Brain pericyte (primary cell): ENCODE data around the gene STN1.

Experiments
- DNase-seq: peaks from one replicate; pipeline ENCODE4 v3.0.0-alpha.2; 2012; ENCODE audit warnings: low read depth, low spot score

The STN1 gene

DNA sequence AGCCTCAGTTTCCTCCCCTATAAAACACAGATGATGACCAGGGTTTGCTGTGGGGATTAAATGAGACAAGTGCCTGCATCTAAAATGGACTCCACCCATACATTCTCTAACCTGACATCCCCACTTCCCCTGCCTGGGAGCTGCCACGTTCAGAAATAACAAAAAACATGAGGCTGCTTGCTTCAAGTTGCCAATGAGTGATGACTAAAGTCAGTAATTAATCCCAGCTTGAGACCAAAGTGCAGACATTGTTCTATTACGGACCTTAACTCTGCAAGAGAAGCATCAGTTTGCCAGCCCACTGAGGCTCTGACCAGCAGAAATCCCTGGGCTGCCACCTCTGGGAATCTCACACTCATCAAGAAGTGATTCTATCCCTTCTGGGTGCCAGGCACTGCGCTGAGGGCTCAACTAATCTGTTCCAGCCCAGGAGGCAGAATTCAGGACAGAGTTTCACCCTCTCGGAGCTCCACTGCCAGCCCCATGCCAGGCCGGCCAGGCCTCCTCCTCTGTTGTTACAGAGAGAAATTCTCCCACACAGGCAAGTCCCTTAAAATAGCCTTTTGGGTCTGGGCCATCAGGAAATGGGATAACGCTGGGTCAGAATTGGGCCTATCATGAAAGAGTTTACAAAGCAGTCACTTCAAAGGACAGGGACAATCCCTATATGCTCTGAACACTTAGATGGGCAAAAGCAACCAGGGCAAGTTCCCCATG, 74.0 kb downstream of the STN1 start:
- DNase-seq = no peak

DNA sequence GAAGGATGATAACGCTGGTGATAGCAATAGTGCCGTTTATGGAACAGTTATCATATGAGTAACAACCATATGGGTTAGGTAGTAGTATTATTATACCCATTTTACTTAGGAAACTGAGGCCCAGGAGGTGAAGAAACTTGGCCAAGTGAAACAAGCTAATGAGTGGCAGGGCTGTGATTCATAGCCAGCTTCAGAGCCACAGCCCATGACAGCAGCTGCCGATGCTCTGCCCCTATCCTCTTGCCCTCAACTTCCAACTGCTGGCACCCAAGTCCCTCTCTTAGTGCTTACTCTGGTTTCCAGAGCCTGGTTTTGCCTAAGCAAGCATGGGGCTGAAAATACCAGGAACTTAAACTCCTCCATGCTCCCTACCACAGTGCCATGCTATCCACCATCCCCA, 74.9 kb downstream of the STN1 start:
- no peak for DNase-seq

DNA sequence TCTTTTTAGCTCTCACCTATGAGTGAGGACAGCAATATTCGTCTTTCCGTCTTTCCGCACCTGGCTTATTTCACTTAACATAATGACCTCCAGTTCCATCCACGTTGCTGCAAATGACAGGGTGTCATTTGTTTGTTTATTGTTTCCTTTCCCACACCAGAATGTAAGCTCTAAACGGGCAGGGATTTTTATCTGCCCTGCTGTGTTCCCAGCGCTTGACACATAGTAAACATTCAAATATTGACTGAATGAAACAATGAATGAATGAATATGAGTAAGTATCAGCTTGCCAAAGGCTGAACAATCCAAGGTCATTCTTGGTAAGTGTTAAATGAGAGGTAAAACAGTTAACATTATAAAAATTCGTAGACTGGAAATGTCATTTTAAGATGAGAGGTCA, 75.4 kb downstream of the STN1 start:
- DNase-seq = no peak

DNA sequence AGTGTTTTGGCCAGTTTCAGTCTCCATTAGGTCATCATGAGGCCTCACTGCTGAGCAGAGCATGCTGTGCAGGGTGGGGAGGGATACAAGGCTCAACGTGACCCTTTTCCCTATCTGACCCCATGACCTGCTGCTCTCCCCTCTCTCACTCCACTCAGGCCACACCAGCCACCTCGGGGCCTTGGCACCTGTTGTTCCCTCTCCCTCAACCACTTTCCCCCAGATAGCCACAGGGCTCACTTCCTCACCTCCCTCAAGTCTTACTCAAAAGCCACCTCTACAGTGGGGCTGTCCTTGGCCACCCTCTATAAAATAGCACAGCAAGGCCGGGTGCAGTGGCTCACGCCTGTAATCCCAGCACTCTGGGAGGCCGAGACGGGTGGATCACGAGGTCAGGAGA, 76.5 kb downstream of the STN1 start:
- no peak for DNase-seq

DNA sequence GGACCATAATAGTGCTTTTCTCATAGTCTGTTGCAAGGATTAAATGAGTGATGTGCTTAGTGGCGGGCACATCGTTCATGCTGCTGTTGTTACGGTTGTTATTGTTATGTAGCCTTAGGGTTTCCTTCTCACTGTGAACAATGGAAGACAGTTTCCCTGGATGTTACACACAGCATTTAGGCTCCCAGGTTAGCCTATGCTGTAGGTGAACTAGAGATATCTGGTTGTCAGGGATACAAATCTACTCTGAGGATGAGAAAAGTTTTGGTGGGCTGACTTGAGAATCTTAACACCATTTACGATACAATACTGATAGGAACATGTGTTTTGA, 77.3 kb downstream of the STN1 start:
- no peak for DNase-seq

DNA sequence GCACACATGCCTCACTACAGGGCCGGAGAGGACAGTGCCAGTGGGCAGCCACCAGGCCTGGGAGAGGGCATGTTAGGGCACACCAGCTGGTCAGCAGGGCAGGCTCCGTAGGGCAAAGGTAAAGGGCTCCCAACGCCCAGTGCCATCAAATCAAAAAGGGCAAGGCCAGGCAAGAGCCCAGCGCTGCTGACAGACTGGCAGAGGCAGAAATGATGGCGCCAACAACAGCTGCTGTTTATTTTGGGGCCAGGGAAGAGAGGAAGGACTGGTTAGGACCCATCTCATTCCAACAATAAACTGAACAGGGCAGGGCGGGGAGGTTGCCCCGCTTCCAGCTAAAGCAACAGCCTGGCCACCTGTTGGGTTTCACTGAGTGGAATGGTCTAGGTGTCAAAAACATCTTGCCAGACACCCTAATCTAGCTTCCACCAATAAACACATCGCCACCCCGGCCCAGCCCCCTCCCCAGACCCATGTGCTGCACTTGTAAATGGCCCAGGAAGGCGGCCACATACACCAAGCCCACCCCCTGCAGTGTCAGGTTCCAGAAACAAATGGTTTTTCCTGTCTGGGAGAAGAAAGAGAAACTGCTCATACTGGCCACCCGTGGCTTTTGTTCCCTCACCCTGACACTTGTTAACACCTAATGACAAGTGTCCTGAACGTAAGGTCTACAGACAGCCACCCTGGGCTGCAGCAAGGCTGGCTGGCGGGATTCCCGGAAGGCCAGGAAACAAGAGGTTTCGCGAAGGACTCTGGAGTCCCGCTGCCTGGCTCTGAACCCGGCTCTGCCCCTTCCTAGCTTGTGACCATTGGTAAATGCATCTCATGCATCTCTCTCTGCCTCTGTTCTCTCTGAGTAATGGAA, 77.9 kb downstream of the STN1 start:
- no peak for DNase-seq

DNA sequence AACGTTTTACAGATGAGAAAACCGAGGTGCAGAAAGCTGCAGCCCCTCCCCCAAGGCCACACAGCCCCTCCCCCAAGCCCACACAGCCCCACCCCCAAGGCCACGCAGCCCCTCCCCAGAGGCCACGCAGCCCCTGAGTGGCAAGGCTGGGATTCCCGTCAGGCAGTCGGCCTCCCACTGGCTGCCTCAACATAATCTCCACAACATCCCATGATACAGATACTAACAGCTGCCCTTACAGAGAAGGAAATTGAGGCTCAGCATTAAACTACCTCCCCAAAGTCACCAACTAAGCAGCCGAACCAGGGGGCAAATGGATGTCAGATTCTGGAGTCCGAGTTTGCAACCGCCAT, 78.5 kb downstream of the STN1 start:
- no peak for DNase-seq

DNA sequence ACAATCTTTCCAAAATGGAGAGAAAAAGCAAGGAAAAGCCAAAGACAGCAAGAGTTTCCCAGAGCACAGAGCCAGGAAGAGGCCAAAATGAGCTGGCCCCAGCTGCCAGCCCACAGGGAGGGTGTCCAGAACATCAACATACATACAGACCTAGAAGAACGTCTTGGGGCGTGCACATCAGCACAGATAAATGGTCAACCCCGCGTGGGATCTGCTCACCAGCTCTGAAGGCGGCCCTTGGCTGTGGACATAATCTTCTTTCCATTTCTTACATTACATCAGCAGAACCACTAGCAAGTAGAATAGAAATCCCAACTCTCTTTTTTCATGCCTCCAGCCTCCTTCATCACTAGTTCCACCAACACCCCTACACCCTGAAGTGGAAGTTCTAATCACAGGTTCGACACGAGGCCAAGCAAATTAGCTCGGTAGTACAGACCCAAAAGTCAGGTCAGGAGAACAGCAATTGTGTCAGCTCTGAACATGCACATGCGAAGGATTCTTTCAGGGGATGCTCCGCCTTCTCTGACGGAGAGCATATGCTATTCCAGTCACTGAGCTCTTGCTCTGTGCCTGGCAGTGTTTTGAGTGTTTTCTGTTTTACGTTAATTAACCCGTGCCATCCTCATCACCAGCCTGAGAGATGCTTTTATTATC, 79.0 kb downstream of the STN1 start:
- no peak for DNase-seq

DNA sequence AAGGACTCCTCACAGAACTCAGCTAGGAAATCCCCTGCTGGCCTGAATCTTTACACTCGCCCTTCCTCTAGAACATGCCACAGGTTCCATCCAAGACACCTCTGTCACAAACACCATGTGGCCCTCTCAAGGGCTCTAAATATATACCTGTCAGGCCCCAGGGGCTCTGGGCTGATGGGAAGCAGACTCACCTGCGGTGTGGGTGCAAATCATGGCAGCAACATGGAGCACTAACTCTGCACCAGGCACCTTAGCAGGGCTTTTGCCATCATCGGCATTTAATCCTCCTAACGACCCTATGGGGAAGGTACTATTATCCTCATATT, 80.0 kb downstream of the STN1 start:
- no peak for DNase-seq

DNA sequence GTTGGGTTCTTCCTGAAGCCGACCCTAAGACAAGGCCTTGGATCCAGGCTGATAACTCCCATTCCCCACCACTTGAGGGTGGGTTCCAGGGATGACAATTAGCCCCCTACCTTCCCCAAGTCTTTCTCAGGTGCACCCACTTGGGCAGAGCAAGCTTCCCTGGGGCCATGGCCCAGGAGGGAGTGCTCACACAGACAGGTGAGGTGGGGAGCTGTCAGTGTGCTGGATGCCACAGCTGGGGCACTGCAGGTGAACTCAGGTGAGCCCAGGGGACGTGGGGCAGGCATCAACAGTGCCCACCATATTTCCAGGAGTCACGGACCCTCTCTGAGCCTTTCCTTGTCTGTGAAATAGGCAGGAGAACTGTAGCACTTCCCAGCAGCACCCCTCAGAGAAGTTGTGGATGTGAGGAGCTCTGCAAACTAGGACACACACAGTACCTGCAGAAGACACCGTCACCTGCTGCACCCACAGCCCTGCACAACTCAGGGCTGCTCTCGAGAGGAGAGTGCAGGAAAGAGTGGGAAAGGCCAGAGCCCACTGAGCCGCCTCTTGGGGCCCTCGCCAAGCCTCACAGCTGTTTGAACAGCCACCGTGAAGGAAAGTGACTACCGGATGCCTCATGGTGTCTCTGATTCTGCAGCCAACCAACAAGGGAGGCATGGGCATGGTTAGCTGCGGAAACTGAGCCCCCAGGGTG, 80.5 kb downstream of the STN1 start:
- no peak for DNase-seq

DNA sequence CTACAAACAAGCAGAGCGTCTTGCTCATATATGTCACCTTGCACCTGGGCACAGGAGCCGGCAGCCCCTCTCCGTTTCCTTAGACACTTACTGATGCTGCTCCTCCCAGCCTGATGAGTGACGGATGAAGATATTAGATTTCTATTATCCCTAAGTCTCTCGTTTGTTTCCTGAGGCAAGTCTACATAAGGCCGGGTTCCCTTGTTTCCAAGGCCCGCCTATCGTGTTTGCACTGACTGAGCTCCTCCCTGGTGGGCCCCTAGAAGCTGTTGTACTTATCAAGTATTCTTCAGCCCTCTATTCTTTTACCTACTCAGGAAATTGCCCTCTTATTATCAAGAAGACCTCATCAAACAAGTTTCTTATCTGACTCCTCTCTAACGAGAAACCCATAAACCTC, 81.1 kb downstream of the STN1 start:
- no peak for DNase-seq

DNA sequence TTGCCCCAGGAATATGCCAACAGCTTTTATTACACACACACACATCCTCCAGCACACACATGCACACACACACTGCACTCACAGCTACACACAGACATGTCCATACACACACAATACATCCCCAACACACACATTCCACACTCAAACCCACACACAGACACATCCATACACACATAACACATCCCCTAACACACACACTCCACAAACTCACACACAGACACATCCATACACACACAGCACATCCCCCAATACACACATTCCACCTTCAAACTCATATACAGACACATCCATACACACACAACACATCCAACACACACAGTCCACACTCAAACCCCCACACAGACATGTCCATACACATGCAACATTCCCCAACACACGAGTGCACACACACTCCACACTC, 81.7 kb downstream of the STN1 start:
- DNase-seq = no peak

DNA sequence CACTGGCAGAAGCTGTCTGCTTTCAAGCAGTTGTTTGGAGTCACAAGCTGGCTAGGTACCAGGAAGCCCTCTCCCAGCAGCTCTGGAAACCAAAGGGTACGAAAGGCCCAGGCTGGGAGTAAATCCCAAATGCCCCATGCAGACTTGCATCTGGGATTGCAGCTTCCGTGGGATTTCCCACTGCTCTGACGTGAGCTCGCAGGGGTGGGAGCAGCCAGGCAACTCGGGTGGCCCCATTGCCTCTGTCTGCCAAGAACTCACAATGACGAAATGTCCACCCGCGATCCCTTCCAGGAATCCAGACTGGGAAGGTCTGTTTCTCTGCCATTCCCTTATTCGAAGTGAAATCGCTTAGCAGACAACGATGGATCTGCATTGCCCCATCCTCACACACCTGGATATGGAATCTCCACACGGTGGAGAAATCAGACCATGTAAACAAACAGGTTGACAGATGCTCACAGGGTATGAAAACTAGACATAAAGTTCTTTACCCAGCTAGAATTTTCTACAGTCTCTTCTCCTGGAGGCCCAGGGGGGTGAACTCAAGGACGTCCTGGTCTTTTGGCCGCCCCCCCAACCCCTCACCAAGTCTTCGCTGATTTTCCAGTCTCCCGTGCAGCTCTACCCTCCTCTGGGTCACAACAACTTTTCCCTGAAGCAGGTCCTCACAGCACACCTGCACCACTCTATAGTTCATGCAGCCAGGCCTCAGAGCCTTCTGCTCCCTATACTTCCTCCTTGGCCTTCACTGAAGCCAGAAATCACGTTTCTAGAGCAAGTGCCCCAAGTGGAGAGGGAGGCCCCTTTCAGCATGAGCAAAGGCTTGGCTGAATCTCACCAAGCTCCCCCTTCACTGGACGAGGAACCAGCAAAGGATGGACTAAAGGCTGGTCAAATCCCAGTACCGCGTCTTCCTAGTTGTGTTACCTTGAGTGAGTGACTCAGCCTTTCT, 82.6 kb downstream of the STN1 start:
- DNase-seq = no peak

DNA sequence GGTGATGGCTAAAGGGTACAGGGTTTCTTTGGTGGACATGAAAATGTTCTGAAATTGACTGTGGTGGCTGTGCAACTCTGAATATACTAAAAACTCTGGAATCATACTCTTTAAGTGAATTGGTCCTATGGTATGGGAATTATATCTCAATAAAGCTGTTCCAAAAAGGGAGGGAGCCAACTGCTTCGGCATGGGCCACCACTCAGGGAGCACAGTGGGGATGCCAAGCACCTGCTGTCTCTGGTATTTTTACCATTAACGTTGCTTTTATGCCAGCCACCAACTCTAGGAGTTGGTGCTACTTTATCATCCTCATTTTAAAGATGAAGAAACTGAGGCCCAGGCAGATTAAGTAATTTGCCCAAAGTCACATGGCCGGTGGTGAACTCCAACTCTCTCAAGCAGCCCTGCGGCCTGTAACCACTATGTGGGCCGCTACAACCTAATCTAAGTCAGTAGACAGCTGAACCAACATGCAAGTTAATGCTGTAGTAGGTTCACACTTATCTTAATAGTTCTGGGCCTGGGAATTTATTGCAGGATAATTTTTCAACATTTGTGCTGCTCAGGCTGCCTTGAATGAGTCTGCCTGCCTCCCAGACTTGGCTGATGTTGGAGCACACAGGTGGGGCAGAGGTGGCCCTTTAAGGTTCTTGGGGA, 83.4 kb downstream of the STN1 start:
- no peak for DNase-seq

DNA sequence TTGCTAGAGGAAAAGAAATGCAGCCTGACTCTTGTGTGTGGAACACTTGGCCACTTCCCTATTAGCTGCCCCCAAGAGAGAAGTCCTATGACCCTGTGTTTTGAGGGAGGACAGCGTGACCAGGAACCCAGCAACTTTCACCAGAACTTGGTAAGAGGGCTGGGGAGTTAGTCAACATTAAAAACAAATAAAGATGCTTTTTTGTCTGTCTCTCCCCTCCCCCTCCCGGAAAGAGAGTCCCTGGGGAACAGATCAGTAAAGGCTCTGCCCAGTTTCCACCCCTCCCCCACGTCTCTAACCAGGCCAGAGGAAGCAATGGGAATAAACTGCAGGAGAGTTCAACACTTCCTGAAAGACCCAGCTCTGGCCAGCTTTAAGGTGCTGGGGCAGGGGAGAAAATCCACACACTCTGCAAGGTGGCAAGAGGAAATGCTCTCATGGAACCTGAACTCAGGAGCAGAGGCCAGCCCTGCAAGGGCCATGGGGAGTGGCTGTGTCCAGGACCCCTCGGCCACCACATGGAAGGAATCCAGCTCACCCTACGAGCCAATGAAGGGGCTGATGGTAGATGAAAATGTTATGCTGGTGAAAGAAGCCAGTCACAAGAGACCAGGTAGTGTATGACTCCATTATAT, 84.1 kb downstream of the STN1 start:
- no peak for DNase-seq

DNA sequence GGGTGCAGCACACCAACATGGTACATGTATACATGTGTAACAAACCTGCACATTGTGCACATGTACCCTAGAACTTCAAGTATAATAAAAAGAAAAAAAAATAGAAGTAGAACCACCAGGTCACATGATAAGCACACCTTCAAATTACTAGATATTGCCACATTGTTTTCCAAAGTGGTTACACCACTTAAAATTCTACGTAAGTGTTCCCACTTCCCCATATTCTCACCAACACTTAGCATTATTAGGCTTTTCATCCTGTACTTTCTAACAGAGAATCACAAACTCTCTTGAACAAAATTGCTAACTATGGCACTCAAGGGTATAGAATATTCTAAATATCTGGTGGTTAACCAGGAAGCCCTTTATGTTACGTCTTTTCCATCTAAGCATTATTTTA, 85.2 kb downstream of the STN1 start:
- no peak for DNase-seq
